Measurements from ENCODE around the gene U2SURP.

Gene U2SURP

DNA sequence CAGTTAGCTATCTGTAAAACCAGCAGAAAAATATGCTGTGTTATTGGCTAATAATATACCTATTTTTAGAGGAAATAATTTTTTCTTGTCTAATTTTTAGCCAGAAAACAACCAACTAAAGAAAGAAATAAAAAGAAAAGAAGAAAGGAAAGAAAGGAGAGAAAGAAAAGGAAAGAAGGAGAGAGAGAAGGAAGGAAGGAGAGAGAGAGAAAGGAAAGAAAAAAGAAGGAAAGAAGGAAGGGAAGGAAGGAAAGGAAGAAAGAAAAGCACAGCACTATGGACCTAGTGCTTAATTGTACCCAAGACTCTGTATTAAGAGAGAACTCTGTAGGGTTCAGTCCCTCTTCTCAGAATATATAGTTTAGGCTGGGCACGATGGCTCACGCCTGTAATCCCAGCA lies 34.6 kb upstream of the U2SURP start:
- H3K9me3 ChIP-seq (ENCODE audit: control insufficient read depth, insufficient read depth, low read length) = peaks cover 4% of the 10 kb centered on the region; the same call in 1 of the 2 replicates

DNA sequence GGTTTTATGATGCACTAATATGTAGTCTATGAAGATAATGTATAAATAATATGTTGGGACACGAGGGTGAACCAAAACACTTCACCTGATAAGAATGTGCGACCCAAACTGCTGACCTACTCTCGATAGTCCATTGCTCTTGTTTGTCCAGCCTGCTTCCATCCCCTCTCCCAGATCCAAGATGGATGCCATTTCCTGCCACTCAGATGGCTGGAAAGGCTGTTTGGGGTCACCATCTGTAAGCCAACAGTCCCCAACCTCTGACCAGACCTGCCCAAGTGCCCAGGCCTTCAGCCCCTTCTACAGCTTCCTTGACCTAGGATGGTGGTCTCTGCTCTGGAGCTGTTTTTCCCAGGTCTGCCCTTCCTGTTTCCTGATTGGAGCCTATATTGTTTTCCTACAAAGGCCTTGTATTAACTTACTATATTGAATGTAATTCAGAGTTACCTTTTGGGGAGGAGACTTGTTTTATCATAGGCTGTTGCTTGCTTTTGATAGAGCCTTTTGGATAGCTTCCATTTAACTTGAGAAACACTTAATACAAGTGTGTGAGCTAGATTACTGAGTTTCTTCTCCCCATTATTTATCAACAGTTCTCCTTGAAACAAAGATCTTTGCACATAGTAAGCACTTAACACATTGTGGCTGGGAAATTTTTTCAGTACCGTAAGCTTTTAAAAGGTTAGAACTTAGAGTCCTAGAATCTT lies 32.9 kb upstream of the U2SURP start:
- Histone ChIP-seq H3K9me3 (ENCODE audit: control insufficient read depth, insufficient read depth, low read length) (no peaks in the 10 kb centered on the region), H3K27ac (ENCODE audit: low read depth, low read length) (no peak overlapping the region), H3F3A (ENCODE audit: control insufficient read depth, insufficient read depth) (no peaks in the 10 kb centered on the region), H3K36me3 (ENCODE audit: control insufficient read depth, low read length) (no peaks in the 10 kb centered on the region), H3K4me2 (ENCODE audit: low read length) (no peak overlapping the region), H3K4me1 (ENCODE audit: control insufficient read depth, low read length) (no peaks in the 10 kb centered on the region), H4K20me1 (ENCODE audit: control insufficient read depth, insufficient read depth, low read depth, low read length) (no peaks in the 10 kb centered on the region), H3K27me3 (ENCODE audit: control insufficient read depth, low read length) (peaks cover 18% of the 10 kb centered on the region), H3K79me2 (ENCODE audit: control insufficient read depth, low read length) (no peaks in the 10 kb centered on the region), H3K9me2 (replicated peaks; ENCODE audit: control insufficient read depth, low read length) (no peaks in the 10 kb centered on the region), H3K4me3 (ENCODE audit: low read length) (no peak overlapping the region)
- TF ChIP-seq, protein P1, sequence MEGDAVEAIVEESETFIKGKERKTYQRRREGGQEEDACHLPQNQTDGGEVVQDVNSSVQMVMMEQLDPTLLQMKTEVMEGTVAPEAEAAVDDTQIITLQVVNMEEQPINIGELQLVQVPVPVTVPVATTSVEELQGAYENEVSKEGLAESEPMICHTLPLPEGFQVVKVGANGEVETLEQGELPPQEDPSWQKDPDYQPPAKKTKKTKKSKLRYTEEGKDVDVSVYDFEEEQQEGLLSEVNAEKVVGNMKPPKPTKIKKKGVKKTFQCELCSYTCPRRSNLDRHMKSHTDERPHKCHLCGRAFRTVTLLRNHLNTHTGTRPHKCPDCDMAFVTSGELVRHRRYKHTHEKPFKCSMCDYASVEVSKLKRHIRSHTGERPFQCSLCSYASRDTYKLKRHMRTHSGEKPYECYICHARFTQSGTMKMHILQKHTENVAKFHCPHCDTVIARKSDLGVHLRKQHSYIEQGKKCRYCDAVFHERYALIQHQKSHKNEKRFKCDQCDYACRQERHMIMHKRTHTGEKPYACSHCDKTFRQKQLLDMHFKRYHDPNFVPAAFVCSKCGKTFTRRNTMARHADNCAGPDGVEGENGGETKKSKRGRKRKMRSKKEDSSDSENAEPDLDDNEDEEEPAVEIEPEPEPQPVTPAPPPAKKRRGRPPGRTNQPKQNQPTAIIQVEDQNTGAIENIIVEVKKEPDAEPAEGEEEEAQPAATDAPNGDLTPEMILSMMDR (IDR thresholded peaks at IDR 0.05; ENCODE audit: low read depth, low read length, poor library complexity, severe bottlenecking) = no peak
- no peak for TF ChIP-seq EZH2phosphoT487 (IDR thresholded peaks at IDR 0.05; ENCODE audit: borderline replicate concordance, low read length)

More for the DNA sequence above, 34.6 kb upstream of the U2SURP start:
- Histone ChIP-seq H3K4me2 (ENCODE audit: low read length) (no peak overlapping the region), H3K4me3 (ENCODE audit: low read length) (no peak overlapping the region), H3K27ac (ENCODE audit: low read depth, low read length) (no peak overlapping the region), H3K36me3 (ENCODE audit: control insufficient read depth, low read length) (no peaks in the 10 kb centered on the region), H3K79me2 (ENCODE audit: control insufficient read depth, low read length) (no peaks in the 10 kb centered on the region), H3K27me3 (ENCODE audit: control insufficient read depth, low read length) (peaks cover 15% of the 10 kb centered on the region), H3K4me1 (ENCODE audit: control insufficient read depth, low read length) (no peaks in the 10 kb centered on the region), H4K20me1 (ENCODE audit: control insufficient read depth, insufficient read depth, low read depth, low read length) (no peaks in the 10 kb centered on the region), H3K9me2 (replicated peaks; ENCODE audit: control insufficient read depth, low read length) (no peaks in the 10 kb centered on the region), H3F3A (ENCODE audit: control insufficient read depth, insufficient read depth) (no peaks in the 10 kb centered on the region)
- TF ChIP-seq, protein P1 (IDR thresholded peaks at IDR 0.05; ENCODE audit: low read depth, low read length, poor library complexity, severe bottlenecking) = no peak
- TF ChIP-seq EZH2phosphoT487 (IDR thresholded peaks at IDR 0.05; ENCODE audit: borderline replicate concordance, low read length) = no peak

DNA sequence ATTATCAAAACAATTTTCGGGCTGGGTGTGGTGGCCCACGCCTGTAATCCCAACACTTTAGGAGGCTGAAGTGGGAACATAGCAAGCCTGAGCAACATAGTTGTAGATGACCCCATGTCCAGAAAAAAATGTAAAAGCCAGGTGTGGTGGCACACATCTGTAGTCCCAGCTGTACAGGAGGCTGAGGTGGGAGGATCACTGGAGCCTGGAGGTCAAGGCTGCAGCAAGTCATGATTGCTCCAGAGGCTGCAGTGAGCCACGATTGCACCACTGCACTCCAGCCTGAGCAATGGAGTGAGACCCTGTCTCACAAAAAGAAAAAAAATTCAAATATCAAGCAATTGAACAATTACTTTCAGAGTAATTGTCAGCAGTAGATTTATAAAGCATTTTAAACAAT lies 29.9 kb upstream of the U2SURP start:
- no peaks in the 10 kb centered on the region for H3K4me1 ChIP-seq (ENCODE audit: control insufficient read depth, low read length)
- no peaks in the 10 kb centered on the region for H3K79me2 ChIP-seq (ENCODE audit: control insufficient read depth, low read length)
- TF ChIP-seq EZH2phosphoT487 (IDR thresholded peaks at IDR 0.05; ENCODE audit: borderline replicate concordance, low read length) = no peak
- TF ChIP-seq, protein P1 (IDR thresholded peaks at IDR 0.05; ENCODE audit: low read depth, low read length, poor library complexity, severe bottlenecking) = no peak
- no peak overlapping the region for H3K4me2 ChIP-seq (ENCODE audit: low read length)
- H3K36me3 ChIP-seq (ENCODE audit: control insufficient read depth, low read length) = no peaks in the 10 kb centered on the region
- no peaks in the 10 kb centered on the region for H3F3A ChIP-seq (ENCODE audit: control insufficient read depth, insufficient read depth)
- no peak overlapping the region for H3K4me3 ChIP-seq (ENCODE audit: low read length)
- no peaks in the 10 kb centered on the region for H3K9me3 ChIP-seq (ENCODE audit: control insufficient read depth, insufficient read depth, low read length)
- H3K27ac ChIP-seq (ENCODE audit: low read depth, low read length) = no peak overlapping the region
- no peaks in the 10 kb centered on the region for H4K20me1 ChIP-seq (ENCODE audit: control insufficient read depth, insufficient read depth, low read depth, low read length)
- H3K9me2 ChIP-seq (replicated peaks; ENCODE audit: control insufficient read depth, low read length) = no peaks in the 10 kb centered on the region
- H3K27me3 ChIP-seq (ENCODE audit: control insufficient read depth, low read length) = peaks cover 17% of the 10 kb centered on the region

All from DOHH2 (cell line).